PFSK-1 (cell line): ENCODE results near the gene TECR.

Experiments
- SIN3A ChIP-seq: IDR thresholded peaks from 2 replicates; pipeline ENCODE4 v1.6.1; 2012; ENCODE audit warnings: mild to moderate bottlenecking, low read length, moderate library complexity, borderline replicate concordance; ENCODE audit not compliant: insufficient read depth
- TAF1 ChIP-seq: IDR thresholded peaks from 2 replicates; pipeline ENCODE4 v1.6.1; 2012; ENCODE audit warnings: low read length, control low read depth, borderline replicate concordance; ENCODE audit not compliant: insufficient read depth

- no peak for TF ChIP-seq SIN3A
- no peak for TF ChIP-seq TAF1
Measured at GRCh38 chr19:14561847-14562351, 32.5 kb downstream of the TECR start.
